Stimulated activated naive CD4-positive, alpha-beta T cell (primary cell): ENCODE results near the gene TMEM82.

Experiments used
- DNase-seq, 6 experiments: peaks; one replicate each; lab custom pipeline; 2025; lab: John Stamatoyannopoulos, UW

The TMEM82 gene

GRCh38 chr1:15736038-15736891, 6.0 kb upstream of the TMEM82 start, which contains the start of gene SLC25A34:
SLC25A34 (plus strand) TSS chr1:15736258; CDS start chr1:15736486, 228 bp downstream.
- no peak for DNase-seq

- no peak for DNase-seq
These were observed 5.4 kb upstream of the TMEM82 start for GRCh38 chr1:15736892-15737261.

- DNase-seq = no peak
These were observed 4.7 kb upstream of the TMEM82 start for GRCh38 chr1:15737324-15738319.

GRCh38 chr1:15738416-15739113, 3.7 kb upstream of the TMEM82 start:
- no peak for DNase-seq

- no peak for DNase-seq
These were observed 3.0 kb upstream of the TMEM82 start for GRCh38 chr1:15739259-15739658.

GRCh38 chr1:15739745-15740144, 2.6 kb upstream of the TMEM82 start:
- no peak for DNase-seq

GRCh38 chr1:15740924-15741850, 1.1 kb upstream of the TMEM82 start:
- DNase-seq = peak; percentile 19 to 74 (median 54)

- no peak for DNase-seq
These were observed 1.9 kb downstream of the TMEM82 start for GRCh38 chr1:15744122-15744679.

GRCh38 chr1:15747378-15747777, 5.1 kb downstream of the TMEM82 start:
- no peak for DNase-seq

GRCh38 chr1:15748264-15748663, 6.0 kb downstream of the TMEM82 start:
- no peak for DNase-seq

- DNase-seq = no peak
These were observed 6.5 kb downstream of the TMEM82 start for GRCh38 chr1:15748690-15749398.

- no peak for DNase-seq
These were observed 7.3 kb downstream of the TMEM82 start for GRCh38 chr1:15749399-15750291.

GRCh38 chr1:15750924-15751323, 8.6 kb downstream of the TMEM82 start:
- DNase-seq = no peak

- DNase-seq = no peak
These were observed 9.4 kb downstream of the TMEM82 start for GRCh38 chr1:15751717-15752116.

GRCh38 chr1:15753776-15754175, 11.5 kb downstream of the TMEM82 start:
- no peak for DNase-seq

- DNase-seq = no peak
These were observed 12.8 kb downstream of the TMEM82 start for GRCh38 chr1:15755021-15755645.

GRCh38 chr1:15755646-15756040, 13.3 kb downstream of the TMEM82 start:
- no peak for DNase-seq
